ACHN (cell line): ENCODE results near the gene SCAF8.
"Not testable (repeated sequence)": the region's sequence is repeated elsewhere in the genome, so short reads cannot be mapped to it uniquely, and the experiment has no call there.

Experiments used
- DNase-seq: peaks from one replicate; pipeline ENCODE4 v3.0.0-alpha.2; 2015
- in situ Hi-C: cut with HindIII; loops from 2 replicates; pipeline ENCODE4 v1.10.0; 2017; ENCODE audit warnings: low sequenced_read_pairs, low pct_ligation_motif_present, low pct_unique_long_range_greater_than_20kb

Gene SCAF8

DNA sequence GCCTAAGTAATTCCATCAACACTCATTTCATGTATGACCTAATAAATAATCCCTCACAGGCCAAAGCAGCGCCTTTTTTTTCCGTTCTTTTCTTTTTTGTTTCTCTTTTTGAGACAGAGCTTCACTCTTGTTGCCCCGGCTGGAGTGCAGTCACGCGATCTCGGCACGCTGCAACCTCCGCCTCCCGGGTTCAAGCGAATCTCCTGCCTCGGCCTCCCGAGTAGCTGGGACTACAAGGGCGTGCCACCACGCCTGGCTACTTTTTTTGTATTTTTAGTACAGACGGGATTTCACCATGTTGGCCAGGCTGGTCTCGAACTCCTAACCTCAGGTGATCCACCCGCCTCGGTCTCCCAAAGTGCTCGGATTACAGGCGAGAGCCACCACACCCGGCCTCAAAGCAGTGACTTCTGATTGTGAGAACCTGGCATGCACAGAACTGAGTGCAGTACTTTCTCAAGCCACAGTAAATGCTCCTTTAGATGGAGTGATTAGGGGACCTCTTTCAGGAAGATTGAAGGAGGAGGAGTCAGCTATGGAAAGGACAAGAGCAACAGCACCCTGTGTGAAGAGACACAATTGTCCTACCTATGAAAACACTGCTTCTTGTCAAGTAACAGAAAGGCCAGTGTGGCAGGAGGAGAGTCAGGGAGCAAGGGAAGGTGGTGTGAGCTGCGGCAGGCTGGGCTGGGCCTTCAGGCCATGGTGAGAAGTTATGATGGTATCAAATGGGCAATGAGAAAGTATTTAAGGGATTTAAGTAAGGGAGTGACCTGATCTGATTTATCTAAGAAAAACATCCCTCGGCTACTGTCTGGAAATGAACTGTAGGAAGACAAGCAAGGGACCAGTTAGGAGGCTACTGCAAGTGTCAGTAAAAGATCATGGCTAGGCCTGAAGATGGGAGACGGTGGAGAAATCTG lies 1.7 kb upstream of the SCAF8 start:
- in situ Hi-C loops: no loop called here
- DNase-seq: no peak

DNA sequence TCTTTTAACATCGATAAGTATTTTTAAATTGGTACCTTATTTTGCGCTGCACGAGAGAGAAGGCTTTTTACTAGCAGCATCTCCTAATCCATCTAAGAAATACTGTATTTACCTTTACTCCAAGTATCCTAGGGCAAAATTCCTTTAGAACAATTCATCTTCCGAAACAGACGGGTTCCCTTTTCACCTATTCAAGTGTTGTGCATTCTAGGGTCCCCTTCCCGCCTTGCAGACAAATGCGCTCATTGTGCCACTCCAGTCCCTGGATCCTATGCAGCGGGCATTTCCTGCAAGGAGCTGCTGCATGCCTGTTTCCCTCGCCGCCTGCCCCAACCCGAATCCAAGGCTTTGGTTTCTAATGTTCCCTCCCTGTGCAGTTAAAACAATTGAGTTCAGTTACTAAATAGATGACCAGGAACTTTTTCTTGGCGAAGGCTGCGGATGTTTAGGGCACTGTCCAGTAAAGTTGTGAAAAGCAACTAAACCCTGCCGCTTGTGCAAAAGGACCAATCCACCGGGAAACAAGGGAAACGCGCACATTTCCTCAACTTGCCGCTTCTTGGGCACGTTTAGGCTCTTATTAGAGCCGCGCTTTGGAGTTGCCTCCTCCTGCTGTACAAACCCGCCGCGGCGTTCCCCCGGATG lies 556 bp upstream of the SCAF8 start:
- DNase-seq: peak; percentile 46
- in situ Hi-C loops: no loop called here

DNA sequence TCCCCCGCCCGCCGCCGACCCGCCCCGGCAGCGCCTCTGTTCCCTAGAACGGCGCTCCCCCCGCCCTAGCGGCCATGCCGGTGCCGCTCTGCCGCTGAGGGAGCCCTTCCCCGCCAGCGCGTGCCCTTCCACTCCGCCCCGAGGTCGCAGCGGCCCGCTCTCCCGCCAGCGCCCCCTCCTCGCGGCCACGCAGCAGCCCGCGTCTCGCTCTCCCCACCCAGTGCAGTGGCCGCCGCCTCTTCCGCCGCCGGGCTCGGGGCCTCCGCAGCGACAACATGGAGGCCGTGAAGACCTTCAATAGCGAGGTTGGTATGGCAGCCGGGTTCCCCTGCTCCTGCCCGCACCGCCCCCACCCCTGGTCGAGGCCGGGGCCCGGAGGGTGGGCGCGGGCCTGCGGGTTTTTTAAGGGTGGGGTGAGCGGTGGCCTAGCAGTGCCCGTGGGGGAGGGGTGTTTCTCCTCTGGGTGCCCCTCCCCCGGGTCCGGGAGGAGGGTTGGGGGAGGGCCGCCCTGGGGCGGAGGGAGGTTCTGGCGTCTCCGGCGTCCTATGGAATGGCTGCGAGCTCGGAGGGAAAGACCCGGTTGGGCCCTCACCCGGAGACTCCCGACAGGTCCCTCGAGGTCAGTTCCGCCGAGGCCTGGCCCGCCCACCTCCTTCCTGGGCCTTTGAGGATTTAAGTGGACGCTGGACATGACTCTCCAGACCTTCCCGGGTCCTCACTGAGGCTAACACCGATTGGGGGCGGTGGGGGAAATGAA lies 588 bp downstream of the SCAF8 start:
- in situ Hi-C loops: no loop called here
- DNase-seq: peak; percentile 95

DNA sequence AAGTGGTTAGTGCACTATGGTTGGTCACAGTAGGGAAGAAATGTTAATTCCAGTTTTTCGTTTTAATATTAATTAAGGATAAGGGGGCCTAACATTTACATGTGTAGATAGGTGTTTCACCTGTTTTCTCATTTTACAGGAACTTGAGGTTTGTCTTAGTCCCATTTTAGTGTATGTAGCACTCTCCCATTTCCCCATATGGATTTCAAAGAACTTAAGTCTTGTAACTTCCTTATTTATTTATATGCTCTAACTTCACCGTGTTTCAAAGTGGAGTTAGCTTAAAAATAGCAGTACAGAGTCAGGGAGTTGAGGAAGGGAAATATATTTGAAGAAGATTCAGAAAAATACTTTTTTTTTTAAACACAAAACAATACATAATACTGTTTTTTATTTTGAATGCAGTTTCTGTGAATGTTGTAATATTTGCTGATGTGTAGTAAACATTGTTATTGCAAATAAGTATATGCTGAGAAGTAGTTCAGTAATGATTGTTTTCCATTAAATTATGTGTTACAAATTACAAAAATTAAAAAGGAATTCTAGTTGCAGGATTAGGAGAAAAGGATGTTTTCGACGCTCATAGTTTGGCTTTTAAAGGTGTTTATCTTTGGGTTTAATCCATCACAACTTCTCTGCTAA lies 3.5 kb downstream of the SCAF8 start:
- in situ Hi-C loops: no loop called here
- no peak for DNase-seq

DNA sequence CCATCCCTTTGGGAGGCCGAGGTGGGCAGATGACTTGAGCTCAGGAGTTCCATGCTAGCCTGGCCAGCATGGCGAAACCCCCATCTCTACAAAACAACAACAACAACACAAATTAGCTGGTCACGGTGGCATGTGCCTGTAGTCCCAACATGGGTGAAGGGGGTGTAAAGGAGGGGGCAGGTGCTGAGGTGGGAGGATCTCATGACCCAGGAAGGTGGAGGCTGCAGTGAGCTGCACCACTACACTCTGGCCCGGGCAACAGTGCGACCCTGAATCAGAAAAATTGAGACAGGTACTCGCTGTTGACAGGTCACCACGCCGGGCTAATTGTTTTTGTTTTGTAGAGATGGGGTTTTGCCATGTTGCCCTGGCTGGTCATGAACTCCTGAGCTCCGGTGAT lies 4.2 kb downstream of the SCAF8 start:
- in situ Hi-C loops: no loop called here
- DNase-seq: no peak

DNA sequence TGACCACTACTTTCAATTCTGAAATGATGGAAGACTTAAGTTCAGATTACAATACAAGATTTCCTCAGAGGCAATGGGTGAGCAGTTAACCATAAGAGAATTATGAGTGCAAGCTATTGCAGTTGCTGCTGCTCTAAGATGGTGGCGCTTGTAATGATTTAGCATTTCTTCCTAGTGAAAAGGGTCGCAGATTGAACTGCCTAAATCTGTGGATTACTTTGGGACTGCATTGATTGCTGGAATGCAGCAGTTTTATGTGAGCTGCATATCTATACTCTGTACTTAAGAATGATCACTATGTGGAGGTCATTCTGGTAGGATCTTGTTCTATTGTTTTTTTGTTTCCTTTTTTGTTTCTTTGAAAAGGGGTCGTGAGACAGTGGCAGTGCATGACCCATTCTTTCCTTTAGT lies 5.3 kb downstream of the SCAF8 start:
- in situ Hi-C loops: no loop called here
- no peak for DNase-seq

DNA sequence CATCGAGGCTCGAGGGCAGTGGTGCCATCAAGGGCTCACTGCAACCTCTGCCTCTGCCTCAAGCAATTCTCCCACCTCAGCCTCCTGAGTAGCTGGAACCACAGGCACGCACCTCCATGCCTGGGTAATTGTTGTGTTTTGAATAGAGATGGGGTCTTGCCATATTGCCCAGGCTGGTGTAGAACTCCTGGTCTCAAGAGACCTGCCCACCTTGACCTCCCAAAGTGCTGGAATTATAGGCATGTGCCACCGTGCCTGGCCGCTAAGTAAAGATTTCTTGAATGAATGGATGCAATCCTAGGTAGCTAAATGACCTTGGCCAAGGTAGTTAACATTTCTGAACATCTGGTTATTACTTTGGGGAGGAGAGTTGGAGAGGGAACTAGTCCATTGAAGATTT lies 7.4 kb downstream of the SCAF8 start:
- in situ Hi-C loops: no loop called here
- DNase-seq: no peak

DNA sequence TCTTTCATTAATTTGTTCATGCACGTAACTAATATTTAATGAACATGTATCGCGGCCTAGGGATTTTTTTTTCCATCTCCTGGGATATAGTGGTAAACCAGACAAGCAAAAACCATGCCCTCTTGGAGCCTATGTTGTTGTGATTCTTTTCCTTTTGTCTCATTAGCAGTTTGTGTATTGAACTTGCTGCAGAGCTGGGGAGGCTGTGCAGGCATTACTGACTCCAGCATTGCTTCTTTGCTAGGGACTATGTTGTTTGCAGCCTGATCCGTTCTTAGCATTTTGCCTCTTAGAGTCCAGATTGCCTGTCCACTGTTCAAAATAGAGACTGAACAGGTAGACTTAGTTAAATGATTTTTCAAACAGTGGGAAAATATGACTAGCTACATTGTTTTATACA lies 9.7 kb downstream of the SCAF8 start:
- in situ Hi-C loops: no loop called here
- no peak for DNase-seq

DNA sequence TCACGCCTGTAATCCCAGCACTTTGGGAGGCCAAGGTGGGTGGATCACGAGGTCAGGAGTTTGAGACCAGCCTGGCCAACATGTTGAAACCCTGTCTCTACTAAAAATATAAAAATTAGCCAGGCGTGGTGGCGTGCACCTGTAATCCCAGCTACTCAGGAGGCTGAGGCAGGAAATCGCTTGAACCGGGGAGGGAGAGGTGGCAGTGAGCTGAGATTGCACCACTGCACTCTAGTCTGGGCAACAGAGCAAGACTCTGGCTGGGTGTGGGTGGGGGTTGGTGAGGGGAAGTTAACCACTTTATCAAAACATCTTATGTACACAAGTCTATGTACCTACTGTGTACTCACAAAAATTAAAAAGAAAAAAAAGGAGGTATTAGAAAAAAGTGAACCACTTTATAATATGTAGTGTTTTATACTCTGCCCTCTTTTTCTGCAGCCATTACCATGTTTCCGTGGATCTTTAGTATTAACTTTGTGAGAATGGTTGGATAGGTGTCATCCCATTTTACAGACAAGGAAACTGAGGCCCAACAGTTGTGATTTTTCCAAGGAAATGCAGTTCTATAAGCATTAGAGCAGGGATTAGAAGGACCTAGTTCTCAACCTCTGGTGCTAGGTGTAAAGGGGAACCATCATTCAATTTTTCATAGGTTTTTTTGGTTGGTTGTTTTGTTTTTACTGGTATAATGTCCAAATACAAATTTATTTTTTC lies 11.0 kb downstream of the SCAF8 start:
- DNase-seq, in situ Hi-C loops: not testable (repeated sequence)

DNA sequence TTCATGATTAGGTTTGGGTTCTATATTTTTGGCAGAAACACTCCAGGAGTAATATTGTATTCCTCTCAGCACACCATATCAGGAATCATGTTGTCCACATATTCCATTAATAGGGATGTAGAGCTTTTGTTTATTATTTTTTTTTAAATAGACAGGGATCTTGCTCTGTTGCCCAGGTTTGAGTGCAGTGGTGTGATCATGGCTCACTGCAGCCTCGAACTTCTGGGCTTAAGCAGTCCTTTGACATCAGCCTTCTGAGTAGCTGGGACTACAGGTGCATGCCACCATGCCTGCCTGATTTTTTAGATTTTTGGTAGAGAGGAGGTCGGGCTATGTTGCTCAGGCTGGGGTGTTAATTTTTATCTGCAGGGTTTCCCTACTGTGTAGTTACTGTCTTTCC lies 12.0 kb downstream of the SCAF8 start:
- DNase-seq: no peak
- in situ Hi-C loops: no loop called here

DNA sequence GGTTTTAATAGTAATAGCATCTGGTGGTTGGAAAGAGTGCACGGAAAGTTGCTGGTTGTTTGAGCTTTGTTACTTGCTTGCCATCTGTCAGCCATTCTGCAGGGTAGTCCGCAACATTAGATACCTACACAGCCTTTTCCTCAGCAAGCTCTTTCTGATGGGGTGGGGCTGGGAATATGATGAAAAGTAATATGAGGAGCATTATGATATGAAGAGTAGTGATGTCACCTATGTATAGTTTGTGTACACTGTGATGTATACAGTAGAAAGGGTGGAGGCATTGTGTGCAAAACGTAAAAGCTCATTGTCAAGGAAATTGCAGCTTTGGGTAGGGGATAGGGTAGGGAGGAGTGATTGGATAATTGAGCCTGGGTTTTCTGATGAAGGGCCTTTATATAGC lies 16.1 kb downstream of the SCAF8 start:
- no peak for DNase-seq
- in situ Hi-C loops: no loop called here

DNA sequence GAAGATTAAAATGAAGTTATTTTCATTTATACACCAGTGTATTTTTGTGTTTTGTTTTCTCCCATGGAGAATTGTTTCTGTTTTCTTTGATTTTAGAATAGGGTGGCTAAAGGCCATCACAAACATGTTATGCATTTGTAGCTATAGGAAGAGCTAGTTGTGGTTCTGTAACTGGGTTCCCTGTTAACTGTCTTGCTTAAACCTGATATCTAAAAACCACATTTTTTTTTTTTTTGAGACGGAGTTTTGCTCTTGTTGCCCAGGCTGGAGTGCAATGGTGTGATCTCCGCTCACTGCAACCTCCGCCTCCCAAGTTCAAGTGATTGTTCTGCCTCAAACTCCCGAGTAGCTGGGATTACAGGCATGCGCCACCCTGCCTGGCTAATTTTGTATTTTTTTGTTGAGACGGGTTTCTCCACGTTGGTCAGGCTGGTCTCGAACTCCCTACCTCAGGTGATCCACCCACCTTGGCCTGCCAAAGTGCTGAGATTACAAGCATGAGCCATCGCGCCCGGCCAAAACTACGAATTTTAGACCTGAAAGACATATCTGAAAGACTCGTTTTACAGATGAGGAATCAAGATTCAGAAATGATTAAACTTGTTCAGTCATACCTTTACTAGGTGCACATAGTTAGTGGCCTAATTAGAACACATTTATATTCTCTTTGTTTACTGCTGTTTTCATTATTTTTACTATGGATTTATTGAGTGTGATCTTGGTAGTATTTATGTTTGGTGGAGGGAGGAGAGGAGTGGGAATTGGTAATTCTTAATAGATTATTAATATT lies 18.0 kb downstream of the SCAF8 start:
- in situ Hi-C loops: no loop called here
- DNase-seq: no peak

DNA sequence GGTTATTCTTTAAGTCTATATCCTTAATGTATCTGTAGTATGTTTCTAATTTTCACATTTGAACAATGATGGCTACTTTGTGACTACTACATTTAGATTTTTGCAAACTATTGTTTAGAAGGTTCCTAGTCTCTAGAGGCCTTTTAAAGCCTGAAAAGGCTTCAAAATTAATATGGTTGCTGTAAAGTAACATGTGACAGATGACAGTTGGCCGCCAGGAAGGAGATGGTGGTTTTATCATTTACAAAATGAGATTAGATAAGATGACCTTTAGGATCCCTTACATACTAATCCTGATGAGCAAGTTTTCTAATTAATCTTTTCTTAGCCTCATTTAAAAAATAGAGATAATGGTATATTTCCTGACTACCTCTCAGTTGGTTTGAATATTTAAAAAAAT lies 18.8 kb downstream of the SCAF8 start:
- no peak for DNase-seq
- in situ Hi-C loops: no loop called here

DNA sequence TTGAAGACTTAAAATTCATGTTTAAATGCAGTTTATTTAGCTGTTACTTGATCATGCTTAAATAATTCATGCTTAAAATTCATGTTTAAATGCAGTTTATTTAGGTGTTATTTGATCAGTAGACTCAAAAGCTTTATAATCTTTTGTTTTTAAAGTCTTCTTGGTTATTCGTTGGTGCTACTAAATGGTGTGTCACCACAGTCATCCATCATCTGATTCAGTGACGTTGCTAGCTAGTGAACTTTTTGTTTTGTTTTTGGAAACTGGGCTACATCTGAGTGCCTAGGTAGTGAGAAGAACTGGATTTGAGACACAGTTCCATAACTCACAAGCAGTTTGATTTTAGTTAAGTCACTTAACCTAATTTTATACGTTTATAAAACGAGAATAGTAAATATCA lies 20.9 kb downstream of the SCAF8 start:
- peak; percentile 19 for DNase-seq

DNA sequence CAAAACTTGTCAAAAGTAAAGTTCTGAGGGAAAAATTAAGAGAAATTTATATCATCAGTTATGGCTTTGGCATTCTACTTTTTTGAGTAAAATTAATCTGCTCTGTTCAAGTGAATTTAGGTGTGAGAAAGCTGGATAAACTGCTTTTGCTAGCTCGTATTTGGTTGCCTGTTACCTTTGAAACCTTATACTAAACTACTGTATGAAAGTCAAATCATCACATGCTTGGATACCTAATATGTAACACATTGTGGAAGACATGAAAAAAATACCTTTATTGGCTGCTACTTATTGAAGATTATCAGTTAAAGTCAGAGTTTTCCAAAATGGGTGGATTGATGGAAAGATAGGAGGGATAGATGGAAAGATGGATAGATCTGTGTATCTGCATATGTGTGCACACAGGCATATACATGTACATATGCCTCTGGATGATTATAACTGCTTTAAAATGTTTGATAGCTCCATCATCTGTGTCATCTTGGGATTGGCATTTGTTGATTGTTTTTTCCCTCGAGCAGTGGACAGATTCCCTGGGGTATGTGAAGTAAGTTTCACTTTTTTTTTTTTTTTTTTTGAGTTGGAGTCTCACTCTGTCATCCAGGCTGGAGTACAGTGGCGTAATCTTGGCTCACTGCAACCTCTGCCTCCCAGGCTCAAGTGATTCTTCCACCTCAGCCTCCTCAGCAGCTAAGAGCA lies 24.3 kb downstream of the SCAF8 start:
- DNase-seq: no peak
- in situ Hi-C loops: no loop called here

More for the DNA sequence above, 20.9 kb downstream of the SCAF8 start:
- in situ Hi-C loops: no loop called here

DNA sequence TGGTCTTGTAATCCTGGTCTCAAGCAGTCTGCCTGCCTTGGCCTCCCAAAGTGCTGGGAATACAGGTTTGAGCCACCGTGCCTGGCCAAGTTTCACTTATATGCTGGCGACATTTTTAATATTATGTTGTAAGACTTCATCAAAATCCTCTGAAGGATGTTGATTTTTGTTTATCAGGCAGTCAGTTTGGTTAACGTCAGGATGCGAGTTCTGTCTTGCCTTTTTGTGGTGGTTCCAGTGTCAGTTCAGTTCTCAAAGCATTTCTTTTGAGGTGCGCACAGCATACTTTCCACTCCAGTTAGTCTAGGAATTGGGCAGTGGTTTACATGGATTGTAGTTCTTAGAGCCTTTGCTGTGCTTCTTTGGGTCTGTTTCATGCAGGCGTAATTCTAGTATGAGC lies 24.9 kb downstream of the SCAF8 start:
- DNase-seq: no peak
- in situ Hi-C loops: no loop called here

DNA sequence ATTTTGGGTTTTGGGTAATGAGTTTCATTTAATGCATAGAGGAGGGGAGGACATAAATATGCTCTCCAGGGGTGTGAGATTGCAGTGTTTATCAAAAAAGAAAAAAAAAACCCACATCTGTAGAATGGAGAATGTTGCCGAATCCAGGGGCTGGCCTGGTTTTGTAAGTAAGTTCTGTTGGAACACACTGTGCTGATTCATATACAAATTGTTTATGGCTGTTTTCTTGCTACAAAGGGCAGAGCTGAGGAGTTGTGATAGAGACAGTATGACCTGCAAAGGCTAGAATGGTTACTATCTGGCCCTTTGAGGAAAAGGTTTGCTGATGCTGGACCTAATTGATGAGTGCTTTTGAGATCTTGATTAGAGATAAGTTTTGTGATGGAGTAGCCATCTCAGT lies 30.4 kb downstream of the SCAF8 start:
- DNase-seq: no peak
- in situ Hi-C loops: no loop called here
